Colonic mucosa (tissue), 4 donors: ENCODE measurements around the gene GFOD1. TPM values are rescaled to one million over a fixed set of nuclear protein-coding genes. Genes with fewer than 3 reads are reported as not detected.
"Not testable (repeated sequence)": the region's sequence is repeated elsewhere in the genome, so short reads cannot be mapped to it uniquely, and the experiment has no call there.

ENCODE experiments used
- DNase-seq: peaks from one replicate; pipeline ENCODE4 v3.0.0-alpha.2; 2020
- H3K27ac ChIP-seq: fragments of 200-600 bp; one replicate; pipeline ENCODE4 v1.8.0; 2021
- H3K27me3 ChIP-seq: fragments of 200-600 bp; one replicate; pipeline ENCODE4 v1.8.0; 2021
- H3K36me3 ChIP-seq: fragments of 200-600 bp; one replicate; pipeline ENCODE4 v1.8.0; 2021
- H3K4me1 ChIP-seq: fragments of 200-600 bp; one replicate; pipeline ENCODE4 v1.8.0; 2021; ENCODE audit warnings: mild to moderate bottlenecking
- H3K4me3 ChIP-seq: fragments of 200-600 bp; one replicate; pipeline ENCODE4 v1.8.0; 2021
- H3K9ac ChIP-seq, 2 donors: one replicate each; pipeline ENCODE4 v1.7.0; 2013; ENCODE audit warnings: control low read depth in 2 of 2, low read depth in 2 of 2, low read length in 2 of 2
- H3K9me3 ChIP-seq: fragments of 200-600 bp; one replicate; pipeline ENCODE4 v1.8.0; 2021
- CTCF ChIP-seq: fragments of 200-600 bp; IDR thresholded peaks from one replicate; pipeline ENCODE4 v1.8.0; 2022; ENCODE audit warnings: antibody characterized with exemption, mild to moderate bottlenecking
- intact Hi-C: fragments of 100-400 bp; cut with DNase I; formaldehyde crosslinking; loops from one replicate; pipeline ENCODE4 v1.14.1; 2022
- total RNA-seq, 2 donors: library from RNA; stranded (reverse); fragmentation: NEBNext Ultra II Directional in 1 of 2; extraction: Animal tissue kit (Norgen Biotek cat#: 25700) in 1 of 2; gene quantifications; one replicate each; pipeline ENCODE4 v1.2.1, GENCODE V29; 2021
- donor health status: healthy.
- donor health status: DM: no; HTN: no; CAD: no.
- donor health status: DM: no; HTN: no; CAD: no.

The GFOD1 gene
- total RNA-seq, 2 donors from 2014 or later: 6.9 to 7.6 TPM

DNA sequence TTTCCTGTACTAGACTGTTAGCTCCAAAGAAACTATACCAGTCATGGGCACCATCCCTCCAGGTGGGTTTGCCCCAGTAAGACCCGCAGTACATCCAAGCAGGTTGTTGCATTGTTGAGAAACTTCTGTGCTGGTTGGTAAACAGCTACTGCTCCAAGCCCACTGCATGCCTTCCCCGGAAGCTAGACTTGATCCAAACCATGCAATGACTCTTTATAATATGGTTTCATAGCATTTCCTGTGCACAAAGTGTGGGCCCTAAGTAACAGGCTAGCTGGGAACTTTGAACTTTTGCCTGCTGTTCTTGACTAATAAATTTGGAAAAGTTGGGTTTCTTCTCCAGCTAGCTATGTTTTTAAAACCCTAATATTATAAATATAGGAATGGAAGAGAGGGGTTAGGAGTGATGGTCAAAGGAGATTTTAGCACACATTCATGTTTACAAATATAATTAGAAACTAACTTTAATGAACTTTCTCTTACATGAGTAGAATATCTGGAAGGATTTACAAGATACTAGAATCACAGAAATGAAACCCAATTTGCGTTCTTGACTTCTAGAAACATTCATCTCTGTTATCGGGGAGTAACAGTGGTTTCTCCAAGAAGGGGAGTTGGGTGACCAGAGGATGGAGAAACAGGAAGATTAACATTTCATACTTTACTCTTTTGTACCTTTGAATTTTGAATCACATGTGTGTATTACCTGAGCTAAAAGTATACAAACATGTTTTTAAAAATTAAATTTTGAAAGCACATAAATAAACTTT is 51.7 kb downstream of the GFOD1 start:
- no peak overlapping the region for H3K4me3 ChIP-seq
- H3K4me1 ChIP-seq: no peaks in the 10 kb centered on the region
- H3K9ac ChIP-seq: no peak overlapping the region
- no peaks in the 10 kb centered on the region for H3K9me3 ChIP-seq
- intact Hi-C loops: no loop called here
- H3K36me3 ChIP-seq: no peaks in the 10 kb centered on the region
- H3K27ac ChIP-seq: no peak overlapping the region
- no peaks in the 10 kb centered on the region for H3K27me3 ChIP-seq
- no peak for TF ChIP-seq CTCF
- DNase-seq: no peak

GRCh38 chr6:13434777-13435176 is 52.6 kb downstream of the GFOD1 start:
- Histone ChIP-seq H3K27ac (no peak overlapping the region), H3K4me1 (no peaks in the 10 kb centered on the region)
- intact Hi-C loops: no loop called here

GRCh38 chr6:13434135-13434775 is 53.1 kb downstream of the GFOD1 start:
- H3K27me3 ChIP-seq, H3K36me3 ChIP-seq, H3K9me3 ChIP-seq, H3K9ac ChIP-seq, H3K4me3 ChIP-seq, H3K4me1 ChIP-seq, DNase-seq, H3K27ac ChIP-seq, intact Hi-C loops: not testable (repeated sequence)

More at GRCh38 chr6:13434777-13435176, 52.6 kb downstream of the GFOD1 start:
- no peak for DNase-seq
- no peak overlapping the region for H3K9ac ChIP-seq
- no peaks in the 10 kb centered on the region for H3K36me3 ChIP-seq
- TF ChIP-seq CTCF: no peak
- H3K27me3 ChIP-seq: no peaks in the 10 kb centered on the region
- H3K9me3 ChIP-seq: no peaks in the 10 kb centered on the region
- no peak overlapping the region for H3K4me3 ChIP-seq

GRCh38 chr6:13433709-13434121 is 53.7 kb downstream of the GFOD1 start:
- no peak for DNase-seq
- Histone ChIP-seq H3K27ac (no peak overlapping the region), H3K4me3 (no peak overlapping the region), H3K9ac (no peak overlapping the region), H3K36me3 (no peaks in the 10 kb centered on the region), H3K4me1 (no peaks in the 10 kb centered on the region), H3K9me3 (no peaks in the 10 kb centered on the region), H3K27me3 (no peaks in the 10 kb centered on the region)
- no peak for TF ChIP-seq CTCF
- intact Hi-C loops: no loop called here

GRCh38 chr6:13432526-13433184 is 54.7 kb downstream of the GFOD1 start:
- no peaks in the 10 kb centered on the region for H3K4me1 ChIP-seq
- no peaks in the 10 kb centered on the region for H3K9me3 ChIP-seq
- no peaks in the 10 kb centered on the region for H3K36me3 ChIP-seq
- no peaks in the 10 kb centered on the region for H3K27me3 ChIP-seq
- intact Hi-C loops: no loop called here
- H3K27ac ChIP-seq: no peak overlapping the region
- no peak overlapping the region for H3K9ac ChIP-seq
- DNase-seq: no peak
- H3K4me3 ChIP-seq: no peak overlapping the region
- no peak for TF ChIP-seq CTCF
